GM12891 (cell line): ENCODE data around the gene MT1A. TPM values are rescaled to one million over a fixed set of nuclear protein-coding genes. Genes with fewer than 3 reads are reported as not detected.

Experiments used
- DNase-seq: peaks from one replicate; pipeline ENCODE4 v3.0.0; 2011; ENCODE audit warnings: low spot score; ENCODE audit not compliant: insufficient read length
- FAIRE-seq: peaks from 2 replicates; lab custom pipeline; 2011; peaks lifted over from hg19 to GRCh38; lab: Jason Lieb, UNC
- PAX5 ChIP-seq: IDR thresholded peaks from 2 replicates; pipeline ENCODE4 v1.6.1; 2011; ENCODE audit warnings: low read length, moderate library complexity, mild to moderate bottlenecking; ENCODE audit not compliant: insufficient read depth, severe bottlenecking
- POLR2A ChIP-seq: IDR thresholded peaks from 2 replicates; pipeline ENCODE4 v1.6.1; 2011; ENCODE audit warnings: low read depth, low read length, control low read depth
- POLR2AphosphoS5 ChIP-seq: IDR thresholded peaks from 2 replicates; pipeline ENCODE4 v1.6.1; 2011; ENCODE audit warnings: low read depth, low read length, control low read depth
- POU2F2 ChIP-seq: IDR thresholded peaks from 2 replicates; pipeline ENCODE4 v1.6.1; 2011; ENCODE audit warnings: low read depth, mild to moderate bottlenecking, control low read depth, low read length, moderate library complexity
- SPI1 ChIP-seq: IDR thresholded peaks from 2 replicates; pipeline ENCODE4 v1.6.1; 2011; ENCODE audit warnings: low read depth, low read length, control low read depth
- TAF1 ChIP-seq: IDR thresholded peaks from 2 replicates; pipeline ENCODE4 v1.6.1; 2011; ENCODE audit warnings: low read depth, low read length, control low read depth
- polyA plus RNA-seq: library from polyadenylated mRNA; unstranded; fragments of >200 nt; gene quantifications from one replicate; pipeline ENCODE4 v1.2.1, GENCODE V29; 2012; ENCODE audit warnings: low read depth, missing spikeins, inconsistent platforms; ENCODE audit not compliant: missing spikeins

Gene MT1A
- not detected for polyA plus RNA-seq

DNA sequence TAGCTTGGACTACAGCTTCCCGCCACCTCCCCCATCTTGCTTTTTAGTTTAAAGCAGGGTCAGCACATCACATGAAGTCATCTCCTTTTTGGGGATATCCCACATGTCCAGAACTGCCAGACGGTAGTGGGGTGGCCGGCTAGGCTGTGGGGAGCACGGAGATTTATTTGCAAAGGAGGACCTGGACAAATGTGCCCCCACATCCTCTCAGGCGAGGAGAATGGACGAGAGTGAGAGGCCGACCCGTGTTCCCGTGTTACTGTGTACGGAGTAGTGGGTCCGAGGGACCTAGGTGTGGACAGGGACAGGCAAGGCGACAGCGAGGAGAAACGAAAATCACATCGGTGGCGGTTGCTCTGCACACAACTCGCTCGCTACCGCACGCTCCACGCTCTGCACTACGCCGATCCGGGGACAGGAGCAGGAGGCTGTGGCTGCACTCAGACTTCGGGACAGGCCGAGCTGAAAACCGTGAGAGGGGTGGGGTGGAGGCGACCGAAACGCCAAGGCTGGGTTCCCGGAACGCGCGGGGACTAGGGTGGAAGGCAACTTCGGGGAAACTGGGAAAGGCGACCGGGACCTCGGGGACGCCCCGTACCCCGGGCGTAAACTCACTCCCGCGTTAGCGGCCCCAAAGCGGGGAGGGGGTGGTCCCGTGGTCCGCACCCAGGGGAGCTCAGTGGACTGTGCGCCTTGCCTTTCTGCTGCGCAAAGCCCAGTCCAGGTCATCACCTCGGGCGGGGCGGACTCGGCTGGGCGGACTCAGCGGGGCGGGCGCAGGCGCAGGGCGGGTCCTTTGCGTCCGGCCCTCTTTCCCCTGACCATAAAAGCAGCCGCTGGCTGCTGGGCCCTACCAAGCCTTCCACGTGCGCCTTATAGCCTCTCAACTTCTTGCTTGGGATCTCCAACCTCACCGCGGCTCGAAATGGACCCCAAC, at the start of gene MT1A:
TSS of gene MT1A (plus strand) at position 853 of the 937 bp plus-strand sequence. CDS start at position 926, 73 bp downstream.
- FAIRE-seq = no peak
- DNase-seq = no peak
- TF ChIP-seq PAX5 (no peak), TAF1 (no peak), POLR2A (no peak), POU2F2 (no peak), POLR2AphosphoS5 (no peak), SPI1 (no peak)

DNA sequence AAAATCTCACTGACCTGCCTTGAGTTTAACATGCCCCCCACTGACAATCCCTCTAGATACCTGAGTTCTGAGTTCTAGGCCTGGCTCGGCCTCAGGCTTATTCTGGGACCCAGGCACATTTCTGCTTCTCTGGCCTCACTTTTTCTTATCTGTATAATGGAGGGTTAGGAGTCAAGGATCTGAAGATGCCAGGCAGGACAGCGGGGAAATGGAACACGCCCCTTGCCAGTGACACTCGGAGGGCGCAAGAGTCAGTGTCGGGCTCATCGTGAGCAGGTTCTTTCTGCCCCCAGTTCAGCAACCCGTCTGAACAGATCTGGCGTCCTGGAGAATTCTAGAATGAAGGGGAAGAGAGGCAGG, 49.7 kb upstream of the MT1A start:
- FAIRE-seq (no peak), DNase-seq (no peak)
- TF ChIP-seq SPI1 (no peak), POU2F2 (no peak), POLR2A (no peak), TAF1 (no peak), POLR2AphosphoS5 (no peak), PAX5 (no peak)

DNA sequence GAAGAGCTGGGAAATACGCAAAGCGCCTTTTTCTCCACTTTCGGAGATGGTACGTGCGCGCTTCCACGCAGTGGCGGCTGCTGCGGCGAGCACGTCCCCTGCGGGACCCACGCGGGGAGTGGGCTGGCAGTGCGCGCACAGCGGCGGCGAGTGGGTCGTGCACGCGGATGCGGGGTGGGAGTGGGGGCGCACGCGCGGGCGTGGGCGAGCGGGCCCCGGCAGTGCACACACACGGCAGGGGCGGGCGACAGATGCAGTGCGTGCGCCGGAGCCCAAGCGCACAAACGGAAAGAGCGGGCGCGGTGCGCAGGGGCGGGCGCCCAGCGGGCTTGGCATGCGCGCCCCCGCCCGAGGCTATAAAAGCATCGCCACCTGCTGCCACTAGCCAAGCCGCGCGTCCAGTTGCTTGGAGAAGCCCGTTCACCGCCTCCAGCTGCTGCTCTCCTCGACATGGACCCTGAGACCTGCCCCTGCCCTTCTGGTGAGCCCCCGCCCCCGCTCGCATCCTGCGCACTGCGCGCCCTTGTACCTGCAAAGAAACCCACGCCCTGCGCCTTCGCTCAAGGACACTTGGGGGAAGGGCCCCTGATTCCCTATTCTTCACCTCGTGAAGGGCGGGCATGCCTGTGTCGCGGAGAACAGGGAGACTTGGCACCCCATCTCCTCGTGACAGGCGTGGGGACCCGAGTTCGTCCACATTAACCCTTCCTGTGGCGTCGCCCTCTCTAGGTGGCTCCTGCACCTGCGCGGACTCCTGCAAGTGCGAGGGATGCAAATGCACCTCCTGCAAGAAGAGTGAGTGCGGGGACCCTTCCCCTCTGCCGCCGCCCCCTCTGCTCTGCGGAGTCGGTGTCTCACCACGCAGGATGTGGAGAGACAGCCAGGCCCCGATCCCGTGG, 49.1 kb upstream of the MT1A start, which contains the start of gene MT3:
TSS of gene MT3 (plus strand) at position 388 of the 899 bp plus-strand sequence. CDS start at position 451, 63 bp downstream.
- TF ChIP-seq PAX5 (no peak), POLR2AphosphoS5 (no peak), POLR2A (no peak), POU2F2 (no peak), SPI1 (no peak), TAF1 (no peak)
- FAIRE-seq (peak; percentile 60), DNase-seq (no peak)

DNA sequence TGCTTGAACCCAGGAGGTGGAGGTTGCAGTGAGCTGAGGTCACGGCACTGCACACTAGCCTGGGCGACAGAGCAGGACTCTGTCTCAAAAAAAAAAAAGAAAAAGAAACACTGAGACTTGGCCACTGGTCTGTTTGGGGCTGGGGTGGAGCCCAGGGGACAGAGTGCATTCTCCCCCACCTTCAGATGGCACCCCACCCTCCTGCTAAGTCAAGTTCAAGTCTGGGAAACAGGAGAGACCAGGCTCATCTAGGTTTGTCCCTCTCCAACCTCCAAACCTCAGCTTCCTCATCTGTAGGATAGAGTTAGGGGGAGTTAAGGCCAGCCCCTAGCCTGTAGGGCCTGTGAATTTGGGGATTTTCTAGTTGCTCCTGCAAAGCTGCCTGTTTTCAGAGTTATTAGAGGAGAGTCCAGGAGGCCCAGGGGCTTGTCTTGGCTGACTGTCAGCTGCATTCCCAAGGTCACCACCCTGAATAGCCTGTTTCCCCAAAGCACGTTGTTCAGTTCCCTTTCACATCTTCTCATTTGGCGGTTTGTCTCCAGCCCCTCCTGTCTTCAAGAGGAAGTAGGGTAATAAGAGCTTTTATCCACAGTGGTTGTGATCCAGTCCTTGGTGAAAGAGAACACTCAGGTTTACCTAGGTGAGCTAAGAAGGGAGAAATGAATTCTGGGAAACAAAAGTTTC, 46.9 kb upstream of the MT1A start:
- no peak for DNase-seq
- no peak for FAIRE-seq
- TF ChIP-seq PAX5 (no peak), POLR2A (no peak), POLR2AphosphoS5 (no peak), SPI1 (no peak), TAF1 (no peak), POU2F2 (no peak)

DNA sequence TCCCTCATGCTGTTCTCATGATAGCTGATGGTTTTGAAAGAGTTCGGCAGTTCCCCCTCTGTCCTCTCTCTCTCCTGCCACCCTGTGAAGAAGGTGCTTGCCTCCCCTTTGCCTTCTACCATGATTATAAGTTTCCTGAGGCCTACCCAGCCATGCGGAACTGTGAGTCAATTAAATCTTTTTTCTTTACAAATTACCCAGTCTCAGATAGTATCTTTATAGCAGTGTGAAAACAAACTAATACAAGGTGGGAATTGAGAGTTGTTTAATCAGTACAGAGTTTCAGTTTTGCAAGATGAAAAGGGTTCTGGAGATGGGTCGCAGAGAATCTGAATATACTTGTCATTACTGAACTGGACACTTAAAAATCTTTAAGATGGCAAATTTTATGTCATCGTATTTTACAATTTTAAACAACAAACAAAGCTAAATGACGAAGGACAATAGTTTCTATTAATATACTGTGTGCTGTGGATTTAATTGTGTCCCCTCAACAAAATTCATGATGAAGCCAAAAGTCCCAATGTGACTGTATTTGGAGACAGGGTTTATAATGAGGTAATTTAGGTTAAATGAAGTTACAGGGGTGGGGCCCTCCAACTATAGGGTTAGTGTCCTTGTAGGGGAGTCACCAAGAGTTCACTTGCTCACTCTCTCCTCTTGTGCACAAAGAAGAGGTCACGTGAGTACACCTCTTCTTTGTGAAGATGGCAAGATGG, 44.7 kb upstream of the MT1A start:
- no peak for TF ChIP-seq SPI1
- peak; percentile 23 for TF ChIP-seq PAX5
- no peak for TF ChIP-seq POLR2AphosphoS5

DNA sequence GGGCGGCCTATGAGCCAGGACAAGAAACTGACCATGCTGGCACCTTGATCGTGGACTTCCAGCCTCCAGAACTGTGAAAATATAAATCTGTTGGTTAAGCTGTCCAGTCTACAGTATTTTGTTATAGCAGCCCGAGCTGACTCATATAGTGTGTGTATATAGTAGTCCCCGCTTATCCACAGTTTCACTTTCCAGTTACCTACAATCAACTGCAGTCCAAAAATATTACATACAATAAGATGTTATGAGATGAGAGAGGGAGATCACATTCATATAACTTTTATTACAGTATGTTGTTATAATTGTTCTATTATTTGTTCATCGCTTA, 44.2 kb upstream of the MT1A start:
- no peak for TF ChIP-seq SPI1
- no peak for TF ChIP-seq POLR2AphosphoS5
- no peak for TF ChIP-seq POLR2A
- no peak for TF ChIP-seq TAF1
- no peak for TF ChIP-seq POU2F2
- no peak for TF ChIP-seq PAX5
- DNase-seq (no peak), FAIRE-seq (no peak)

More for the DNA sequence above, 44.7 kb upstream of the MT1A start:
- no peak for FAIRE-seq
- no peak for DNase-seq

DNA sequence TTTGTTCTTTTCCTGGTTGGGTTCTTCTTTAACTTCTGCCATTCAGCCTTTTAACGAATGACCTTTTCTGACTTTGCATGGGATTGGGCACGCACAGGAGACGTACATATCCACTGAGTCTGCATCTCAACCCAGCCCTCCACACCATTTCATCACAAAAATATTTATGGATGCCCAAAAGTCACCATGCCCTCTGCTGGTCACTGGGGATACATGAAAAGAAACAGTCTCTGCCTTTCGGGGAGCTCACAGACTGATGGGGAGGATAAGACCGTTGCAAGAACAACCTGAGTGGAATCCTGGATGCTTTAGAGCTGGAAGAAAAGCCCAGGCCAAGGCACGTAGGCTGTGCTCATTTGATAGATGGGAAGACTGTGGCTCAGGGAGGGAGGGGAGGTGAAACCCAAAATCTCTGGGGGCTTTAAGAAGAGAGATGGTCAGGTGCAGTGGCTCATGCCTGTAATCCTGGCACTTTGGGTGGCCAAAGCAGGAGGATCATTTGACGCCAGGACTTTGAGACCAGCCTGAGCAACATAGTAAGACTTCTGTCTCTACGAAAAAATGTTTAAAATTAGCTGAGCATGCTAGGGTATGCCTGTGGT, 38.0 kb upstream of the MT1A start:
- no peak for TF ChIP-seq POU2F2
- TF ChIP-seq TAF1 = no peak
- TF ChIP-seq SPI1 = no peak
- no peak for TF ChIP-seq POLR2AphosphoS5
- TF ChIP-seq PAX5 = no peak
- TF ChIP-seq POLR2A = no peak
- FAIRE-seq = no peak

DNA sequence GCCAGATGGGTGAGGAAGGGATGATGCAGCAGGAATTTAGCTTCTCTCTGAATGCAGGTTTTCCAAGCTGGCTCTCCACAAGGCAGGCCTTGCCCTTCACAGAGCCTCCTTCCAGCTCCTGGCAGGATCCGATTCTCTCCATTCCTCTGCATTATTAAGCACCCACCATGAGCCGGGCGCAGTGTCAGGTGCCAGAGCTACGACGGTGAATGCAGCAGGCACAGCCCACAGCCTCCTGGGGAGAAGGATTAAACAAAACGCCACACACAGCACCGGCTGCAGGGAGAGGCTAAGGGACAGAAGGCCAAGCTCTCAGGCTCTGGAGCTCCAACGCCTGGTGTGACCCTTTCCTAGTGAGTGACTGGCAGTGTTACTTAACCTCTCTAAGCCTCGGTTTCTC, 37.1 kb upstream of the MT1A start:
- no peak for DNase-seq
- no peak for FAIRE-seq
- TF ChIP-seq POU2F2 = no peak
- TF ChIP-seq POLR2AphosphoS5 = no peak
- no peak for TF ChIP-seq POLR2A
- no peak for TF ChIP-seq SPI1
- no peak for TF ChIP-seq PAX5
- no peak for TF ChIP-seq TAF1

More for the DNA sequence above, 38.0 kb upstream of the MT1A start:
- no peak for DNase-seq
